CD14-positive monocyte (primary cell): ENCODE results near the gene RAC3. TPM values are rescaled to one million over a fixed set of nuclear protein-coding genes. Genes with fewer than 3 reads are reported as not detected.

Experiments
- DNase-seq, 3 donors: peaks; one replicate each; pipeline ENCODE4 v3.0.0-alpha.2; 2011 to 2022
- H2AFZ ChIP-seq: 2 replicates; pipeline ENCODE4 v1.6.0; 2012; ENCODE audit warnings: mild to moderate bottlenecking, low read depth, low read length, inconsistent platforms; ENCODE audit not compliant: insufficient read depth, poor library complexity, severe bottlenecking
- H3K27ac ChIP-seq, 2 donors: 1 replicate in 1 of 2; 2 replicates in 1 of 2; pipeline ENCODE4 v1.5.1; 2012 to 2013; ENCODE audit warnings: low read length in 2 of 2, control low read depth in 1 of 2, inconsistent platforms in 1 of 2, low read depth in 1 of 2, mild to moderate bottlenecking in 1 of 2
- H3K27me3 ChIP-seq, 2 donors: one replicate each; pipeline versions ENCODE4 v1.6.0 to v1.6.1; 2011 to 2013; ENCODE audit warnings: low read length in 2 of 2; ENCODE audit not compliant: control insufficient read depth in 2 of 2, insufficient read depth in 2 of 2
- H3K36me3 ChIP-seq, 2 donors: replicated peaks in 1 of 2; 1 replicate in 1 of 2; 2 replicates in 1 of 2; pipeline versions ENCODE4 v1.5.1 to v1.6.1; 2012 to 2013; ENCODE audit warnings: low read length in 2 of 2, control low read depth in 1 of 2, inconsistent platforms in 1 of 2, mild to moderate bottlenecking in 1 of 2; ENCODE audit not compliant: insufficient read depth in 2 of 2, control insufficient read depth in 1 of 2
- H3K4me1 ChIP-seq, 2 donors: 1 replicate in 1 of 2; 2 replicates in 1 of 2; pipeline versions ENCODE4 v1.5.1 to v1.6.1; 2012 to 2013; ENCODE audit warnings: low read length in 2 of 2, control low read depth in 1 of 2, inconsistent platforms in 1 of 2, mild to moderate bottlenecking in 1 of 2, moderate library complexity in 1 of 2; ENCODE audit not compliant: insufficient read depth in 2 of 2, control insufficient read depth in 1 of 2
- H3K4me2 ChIP-seq: replicated peaks from 2 replicates; pipeline ENCODE3; 2012; ENCODE audit warnings: low read length, moderate library complexity, mild to moderate bottlenecking; ENCODE audit not compliant: poor library complexity, severe bottlenecking; ENCODE audit errors: extremely low read depth
- H3K4me3 ChIP-seq, 3 experiments: fragments of 200-600 bp in 1 of 3; sonication (generic) in 1 of 3; replicated peaks in 1 of 3; 1 replicate in 2 of 3; 2 replicates in 1 of 3; pipeline ENCODE4 v1.5.1; 2011 to 2013; ENCODE audit warnings: low read length in 3 of 3, mild to moderate bottlenecking in 3 of 3, control low read depth in 2 of 3, low read depth in 2 of 3, inconsistent platforms in 1 of 3, moderate library complexity in 1 of 3
- H3K79me2 ChIP-seq: 2 replicates; pipeline ENCODE4 v1.6.0; 2012; ENCODE audit warnings: mild to moderate bottlenecking, control low read depth, inconsistent platforms, low read length, moderate library complexity; ENCODE audit not compliant: insufficient read depth
- H3K9ac ChIP-seq: 2 replicates; pipeline ENCODE4 v1.6.0; 2017; ENCODE audit warnings: low read length, mild to moderate bottlenecking; ENCODE audit not compliant: insufficient read depth, poor library complexity, severe bottlenecking
- H3K9me3 ChIP-seq, 2 donors: replicated peaks in 1 of 2; 1 replicate in 1 of 2; 2 replicates in 1 of 2; pipeline versions ENCODE4 v1.5.1 to v1.6.1; 2012 to 2013; ENCODE audit warnings: low read length in 2 of 2, control low read depth in 1 of 2; ENCODE audit not compliant: control insufficient read depth in 1 of 2, insufficient read depth in 1 of 2
- H4K20me1 ChIP-seq: 2 replicates; pipeline ENCODE4 v1.6.0; 2012; ENCODE audit warnings: mild to moderate bottlenecking, low read length, control low read depth, moderate library complexity; ENCODE audit not compliant: insufficient read depth
- H3K27ac Mint-ChIP-seq, 7 donors: one replicate each; pipeline ENCODE4 v1.8.0; 2020; ENCODE audit warnings: mild to moderate bottlenecking in 7 of 7, mixed read lengths in 7 of 7, moderate library complexity in 6 of 7, inconsistent platforms in 2 of 7
- H3K27me3 Mint-ChIP-seq, 3 donors: one replicate each; pipeline ENCODE4 v1.8.0; 2021 to 2022; ENCODE audit warnings: low read depth in 3 of 3, mild to moderate bottlenecking in 3 of 3, mixed read lengths in 3 of 3, moderate library complexity in 3 of 3, inconsistent platforms in 1 of 3
- H3K36me3 Mint-ChIP-seq, 2 donors: one replicate each; pipeline ENCODE4 v1.8.0; 2020; ENCODE audit warnings: mixed read lengths in 2 of 2, inconsistent platforms in 1 of 2, mild to moderate bottlenecking in 1 of 2
- H3K4me1 Mint-ChIP-seq: one replicate; pipeline ENCODE4 v1.8.0; 2020; ENCODE audit warnings: mild to moderate bottlenecking, mixed read lengths
- H3K4me3 Mint-ChIP-seq, 2 donors: one replicate each; pipeline ENCODE4 v1.8.0; 2020; ENCODE audit warnings: mild to moderate bottlenecking in 2 of 2, mixed read lengths in 2 of 2, moderate library complexity in 1 of 2
- H3K9me3 Mint-ChIP-seq, 7 donors: one replicate each; pipeline ENCODE4 v1.8.0; 2020 to 2022; ENCODE audit warnings: mixed read lengths in 7 of 7, mild to moderate bottlenecking in 6 of 7, moderate library complexity in 6 of 7, inconsistent platforms in 2 of 7
- CTCF ChIP-seq: fragments of 200-600 bp; IDR thresholded peaks from one replicate; pipeline ENCODE4 v1.8.0; 2022; ENCODE audit warnings: antibody characterized with exemption, mild to moderate bottlenecking
- WGBS: methylation state at CpG from one replicate; pipeline ENCODE4 v1.1.5; 2013; ENCODE audit warnings: missing lambda C conversion rate; ENCODE audit not compliant: insufficient coverage; 5-methylcytosine and 5-hydroxymethylcytosine counted together
- intact Hi-C, 2 donors: fragments of 100-400 bp; cut with micrococcal nuclease; formaldehyde crosslinking; loops; one replicate each; pipeline versions ENCODE4 v1.15.0 to v1.15.1; 2023
- polyA plus RNA-seq, 3 donors: library from polyadenylated mRNA; depleted of rRNA in 1 of 3; unstranded in 2 of 3; stranded (reverse) in 1 of 3; fragments of 300-500 nt in 2 of 3; fragments of >200 nt in 1 of 3; fragmentation: Illumina TruSeq in 2 of 3; gene quantifications; 1 replicate in 2 of 3; 2 replicates in 1 of 3; pipeline ENCODE4 v1.2.3, GENCODE V29; 2012 to 2021

Gene RAC3
- polyA plus RNA-seq, 3 donors = 1.8 TPM; not detected in 2

GRCh38 chr17:82012640-82013295, 18.7 kb upstream of the RAC3 start:
- no peak overlapping the region for H3K4me3 Mint-ChIP-seq
- Histone ChIP-seq H4K20me1 (no peaks in the 10 kb centered on the region), H3K27me3 (no peaks in the 10 kb centered on the region), H3K4me3 (no peak overlapping the region), H3K4me1 (no peaks in the 10 kb centered on the region), H3K79me2 (no peaks in the 10 kb centered on the region), H3K36me3 (peaks cover 11 to 16% of the 10 kb centered on the region in 2 donors), H2AFZ (no peak overlapping the region), H3K27ac (no peak overlapping the region), H3K4me2 (no peak overlapping the region), H3K9me3 (no peaks in the 10 kb centered on the region), H3K9ac (no peak overlapping the region)
- TF ChIP-seq CTCF = no peak
- intact Hi-C loops = no loop called here
- H3K9me3 Mint-ChIP-seq = no peaks in the 10 kb centered on the region
- H3K27me3 Mint-ChIP-seq = peaks cover 0 to 2% (median 2%) of the 10 kb centered on the region in 3 donors
- H3K4me1 Mint-ChIP-seq = no peaks in the 10 kb centered on the region
- peaks cover 2 to 17% of the 10 kb centered on the region in 2 donors for H3K36me3 Mint-ChIP-seq
- 97% methylated on average over 10 of the region's 19 CpGs for WGBS
- DNase-seq = no peak
- H3K27ac Mint-ChIP-seq = peak overlapping the region in 1 of 7 donors; percentile 63

GRCh38 chr17:82013341-82013740, 18.1 kb upstream of the RAC3 start:
- H3K4me2 ChIP-seq = no peak overlapping the region
- H4K20me1 ChIP-seq = no peaks in the 10 kb centered on the region
- intact Hi-C loops = no loop called here
- H3K27ac ChIP-seq = no peak overlapping the region
- TF ChIP-seq CTCF = no peak
- Mint-ChIP-seq H3K27me3 (peaks cover 0 to 2% (median 2%) of the 10 kb centered on the region in 3 donors), H3K36me3 (peaks cover 2 to 21% of the 10 kb centered on the region in 2 donors), H3K9me3 (no peaks in the 10 kb centered on the region), H3K27ac (no peak overlapping the region), H3K4me1 (no peaks in the 10 kb centered on the region), H3K4me3 (no peak overlapping the region)
- no peaks in the 10 kb centered on the region for H3K27me3 ChIP-seq
- 41% methylated on average over 17 of the region's 22 CpGs for WGBS
- H3K9ac ChIP-seq = no peak overlapping the region
- no peaks in the 10 kb centered on the region for H3K4me1 ChIP-seq
- H3K36me3 ChIP-seq = peaks cover 16 to 17% of the 10 kb centered on the region in 2 donors
- H3K9me3 ChIP-seq = no peaks in the 10 kb centered on the region
- no peak overlapping the region for H3K4me3 ChIP-seq
- no peaks in the 10 kb centered on the region for H3K79me2 ChIP-seq
- DNase-seq = no peak
- H2AFZ ChIP-seq = no peak overlapping the region
